Upper lobe of left lung (tissue), 4 donors: ENCODE results near the gene JPT1.

Source experiments
- CTCF ChIP-seq, 6 experiments: fragments of 450-650 bp in 4 of 6; fragments of 200-600 bp in 2 of 6; sonication (generic) in 2 of 6; IDR thresholded peaks; one replicate each; pipeline ENCODE4 v1.5.1; 2016 to 2019; ENCODE audit warnings: antibody characterized with exemption in 6 of 6
- POLR2A ChIP-seq, 4 donors: fragments of 450-650 bp; IDR thresholded peaks; one replicate each; pipeline ENCODE4 v1.5.1; 2016 to 2017; ENCODE audit warnings: antibody characterized with exemption in 4 of 4, mild to moderate bottlenecking in 2 of 4
- POLR2AphosphoS5 ChIP-seq, 2 donors: sonication (generic); formaldehyde crosslinking; IDR thresholded peaks; one replicate each; pipeline ENCODE4 v1.5.1; 2017; ENCODE audit warnings: antibody characterized with exemption in 2 of 2

- TF ChIP-seq CTCF (IDR thresholded peaks at IDR 0.05) (no peak), POLR2A (IDR thresholded peaks at IDR 0.05) (no peak), POLR2AphosphoS5 (IDR thresholded peaks at IDR 0.05) (no peak)
These were observed 11.9 kb downstream of the JPT1 start for GRCh38 chr17:75142236-75142971.
